ENCODE data around the gene EVA1A.
A peak's percentile ranks its signal among the peaks of the same experiment; 100 is the strongest.

Gene EVA1A

GRCh38 chr2:75592030-75592429, 31.3 kb upstream of the EVA1A start:
- no peak for DNase-seq

- DNase-seq = no peak
Measured at GRCh38 chr2:75589391-75590105, 28.8 kb upstream of the EVA1A start.

- no peak for DNase-seq
Measured at GRCh38 chr2:75587954-75588587, 27.3 kb upstream of the EVA1A start.

GRCh38 chr2:75586971-75587370, 26.2 kb upstream of the EVA1A start:
- DNase-seq = no peak

GRCh38 chr2:75582840-75583239, 22.1 kb upstream of the EVA1A start:
- no peak for DNase-seq

- DNase-seq = no peak
Measured at GRCh38 chr2:75580606-75581005, 19.9 kb upstream of the EVA1A start.

GRCh38 chr2:75580156-75580555, 19.4 kb upstream of the EVA1A start:
- DNase-seq = no peak

GRCh38 chr2:75579186-75579585, 18.4 kb upstream of the EVA1A start:
- DNase-seq = no peak

- DNase-seq = no peak
Measured at GRCh38 chr2:75577280-75577679, 16.5 kb upstream of the EVA1A start.

GRCh38 chr2:75574106-75574505, 13.4 kb upstream of the EVA1A start:
- no peak for DNase-seq

GRCh38 chr2:75573145-75573878, 12.6 kb upstream of the EVA1A start:
- no peak for DNase-seq

GRCh38 chr2:75571730-75572430, 11.1 kb upstream of the EVA1A start:
- no peak for DNase-seq

GRCh38 chr2:75570948-75571729, 10.4 kb upstream of the EVA1A start:
- DNase-seq = peak in 15 of 58 donors; percentile 2 to 32 (median 16)

GRCh38 chr2:75570024-75570947, 9.5 kb upstream of the EVA1A start:
- no peak for DNase-seq

- no peak for DNase-seq
Measured at GRCh38 chr2:75569546-75569945, 8.8 kb upstream of the EVA1A start.

- no peak for DNase-seq
Measured at GRCh38 chr2:75568174-75568573, 7.4 kb upstream of the EVA1A start.

GRCh38 chr2:75565472-75566462, 5.0 kb upstream of the EVA1A start:
- DNase-seq = no peak

- DNase-seq = no peak
Measured at GRCh38 chr2:75564713-75565359, 4.1 kb upstream of the EVA1A start.

Measured in anterior cingulate cortex (tissue), 58 donors.